ENCODE measurements around the gene RANBP17. TPM values are rescaled to one million over a fixed set of nuclear protein-coding genes. Genes with fewer than 3 reads are reported as not detected.

RANBP17 gene
- total and polyA plus RNA-seq, 4 donors: 18.3 to 95.4 (median 31.6) TPM

- Histone ChIP-seq H3K27ac (ENCODE audit: low read depth, low read length) (no peak overlapping the region), H3K4me3 (ENCODE audit: low read depth, low read length) (peak overlapping the region; percentile 39)
- WGBS (ENCODE audit: insufficient coverage): 3% methylated on average over 25 of the region's 31 CpGs
Measured at GRCh38 chr5:171336521-171337209, 474.8 kb downstream of the RANBP17 start.

GRCh38 chr5:171337210-171337569, 475.4 kb downstream of the RANBP17 start:
- 34% methylated on average over 7 of the region's 11 CpGs for WGBS (ENCODE audit: insufficient coverage)
- peak in 1 of 6 donors; percentile 27 for DNase-seq (ENCODE audit: low read depth in 4 of 6, low spot score in 6 of 6)
- Histone ChIP-seq H3K27ac (ENCODE audit: low read depth, low read length) (no peak overlapping the region), H3K9me3 (ENCODE audit: control insufficient read depth, insufficient read depth, low read length) (no peaks in the 10 kb centered on the region), H3K4me3 (ENCODE audit: low read depth, low read length) (peak overlapping the region; percentile 39), H3K27me3 (ENCODE audit: control insufficient read depth, insufficient read depth, low read length) (peaks cover 24% of the 10 kb centered on the region), H3K4me1 (ENCODE audit: control insufficient read depth, insufficient read depth, low read length) (peaks cover 11% of the 10 kb centered on the region), H3K36me3 (ENCODE audit: control insufficient read depth, insufficient read depth, low read length) (no peaks in the 10 kb centered on the region)

More at GRCh38 chr5:171336521-171337209, 474.8 kb downstream of the RANBP17 start:
- Histone ChIP-seq H3K27me3 (ENCODE audit: control insufficient read depth, insufficient read depth, low read length) (peaks cover 24% of the 10 kb centered on the region), H3K9me3 (ENCODE audit: control insufficient read depth, insufficient read depth, low read length) (no peaks in the 10 kb centered on the region), H3K4me1 (ENCODE audit: control insufficient read depth, insufficient read depth, low read length) (peaks cover 11% of the 10 kb centered on the region), H3K36me3 (ENCODE audit: control insufficient read depth, insufficient read depth, low read length) (no peaks in the 10 kb centered on the region)
- DNase-seq (ENCODE audit: low read depth in 4 of 6, low spot score in 6 of 6): peak in 3 of 6 donors; percentile 54 to 94 (median 84)

GRCh38 chr5:171340042-171340441, 478.2 kb downstream of the RANBP17 start:
- Histone ChIP-seq H3K27ac (ENCODE audit: low read depth, low read length) (no peak overlapping the region), H3K27me3 (ENCODE audit: control insufficient read depth, insufficient read depth, low read length) (peaks cover 24% of the 10 kb centered on the region), H3K36me3 (ENCODE audit: control insufficient read depth, insufficient read depth, low read length) (no peaks in the 10 kb centered on the region), H3K4me1 (ENCODE audit: control insufficient read depth, insufficient read depth, low read length) (peaks cover 11% of the 10 kb centered on the region), H3K9me3 (ENCODE audit: control insufficient read depth, insufficient read depth, low read length) (no peaks in the 10 kb centered on the region), H3K4me3 (ENCODE audit: low read depth, low read length) (no peak overlapping the region)
- no peak for DNase-seq (ENCODE audit: low read depth in 4 of 6, low spot score in 6 of 6)

- H3K9me3 ChIP-seq (ENCODE audit: control insufficient read depth, insufficient read depth, low read length): no peaks in the 10 kb centered on the region
- no peaks in the 10 kb centered on the region for H3K36me3 ChIP-seq (ENCODE audit: control insufficient read depth, insufficient read depth, low read length)
- DNase-seq (ENCODE audit: low read depth in 4 of 6, low spot score in 6 of 6): no peak
- no CpG with 5 or more reads among the region's 6 CpGs for WGBS (ENCODE audit: insufficient coverage)
- H3K4me3 ChIP-seq (ENCODE audit: low read depth, low read length): no peak overlapping the region
- H3K4me1 ChIP-seq (ENCODE audit: control insufficient read depth, insufficient read depth, low read length): peaks cover 11% of the 10 kb centered on the region
- H3K27me3 ChIP-seq (ENCODE audit: control insufficient read depth, insufficient read depth, low read length): peaks cover 21% of the 10 kb centered on the region
- no peak overlapping the region for H3K27ac ChIP-seq (ENCODE audit: low read depth, low read length)
Measured at GRCh38 chr5:171340491-171340890, 478.7 kb downstream of the RANBP17 start.

DNA sequence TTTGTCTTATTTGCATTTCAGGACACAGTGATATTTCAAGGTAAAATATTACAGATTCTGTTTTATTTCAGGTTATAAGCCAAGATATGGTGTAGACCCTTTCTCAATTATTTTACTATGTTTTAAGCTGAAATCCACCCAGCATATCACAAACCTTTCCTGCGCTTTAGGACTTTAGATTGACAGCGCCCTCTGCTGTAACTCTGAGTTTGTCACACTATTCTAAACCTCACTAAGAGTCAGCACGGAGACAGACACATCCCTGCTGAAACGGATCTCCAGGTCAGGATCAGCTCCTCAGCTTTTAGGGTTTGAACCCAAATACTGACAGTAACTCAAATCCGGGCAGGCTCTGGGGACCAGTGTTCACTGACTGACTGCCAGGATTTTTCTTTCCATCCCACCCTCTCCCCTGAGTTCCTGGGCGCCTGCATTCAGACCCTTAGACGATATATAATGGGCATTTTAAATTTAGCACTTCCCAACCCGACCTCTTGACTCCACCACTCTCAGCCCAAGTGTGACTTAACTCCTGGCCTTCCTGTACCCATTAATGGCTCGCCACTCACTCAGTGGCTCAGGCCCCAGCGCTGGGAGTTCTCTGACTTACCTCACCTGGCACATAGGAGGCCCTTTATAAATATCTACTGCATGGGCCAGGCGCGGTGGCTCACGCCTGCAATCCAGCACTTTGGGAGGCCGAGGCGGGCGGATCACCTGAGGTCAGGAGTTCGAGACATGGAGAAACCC, 480.7 kb downstream of the RANBP17 start:
- 59% methylated on average over 17 of the region's 17 CpGs for WGBS (ENCODE audit: insufficient coverage)
- H3K27ac ChIP-seq (ENCODE audit: low read depth, low read length): no peak overlapping the region
- H3K9me3 ChIP-seq (ENCODE audit: control insufficient read depth, insufficient read depth, low read length): no peaks in the 10 kb centered on the region
- no peaks in the 10 kb centered on the region for H3K36me3 ChIP-seq (ENCODE audit: control insufficient read depth, insufficient read depth, low read length)
- no peak overlapping the region for H3K4me3 ChIP-seq (ENCODE audit: low read depth, low read length)
- no peaks in the 10 kb centered on the region for H3K4me1 ChIP-seq (ENCODE audit: control insufficient read depth, insufficient read depth, low read length)
- peaks cover 10% of the 10 kb centered on the region for H3K27me3 ChIP-seq (ENCODE audit: control insufficient read depth, insufficient read depth, low read length)
- DNase-seq (ENCODE audit: low read depth in 4 of 6, low spot score in 6 of 6): peak in 4 of 6 donors; percentile 62 to 94 (median 75)

DNA sequence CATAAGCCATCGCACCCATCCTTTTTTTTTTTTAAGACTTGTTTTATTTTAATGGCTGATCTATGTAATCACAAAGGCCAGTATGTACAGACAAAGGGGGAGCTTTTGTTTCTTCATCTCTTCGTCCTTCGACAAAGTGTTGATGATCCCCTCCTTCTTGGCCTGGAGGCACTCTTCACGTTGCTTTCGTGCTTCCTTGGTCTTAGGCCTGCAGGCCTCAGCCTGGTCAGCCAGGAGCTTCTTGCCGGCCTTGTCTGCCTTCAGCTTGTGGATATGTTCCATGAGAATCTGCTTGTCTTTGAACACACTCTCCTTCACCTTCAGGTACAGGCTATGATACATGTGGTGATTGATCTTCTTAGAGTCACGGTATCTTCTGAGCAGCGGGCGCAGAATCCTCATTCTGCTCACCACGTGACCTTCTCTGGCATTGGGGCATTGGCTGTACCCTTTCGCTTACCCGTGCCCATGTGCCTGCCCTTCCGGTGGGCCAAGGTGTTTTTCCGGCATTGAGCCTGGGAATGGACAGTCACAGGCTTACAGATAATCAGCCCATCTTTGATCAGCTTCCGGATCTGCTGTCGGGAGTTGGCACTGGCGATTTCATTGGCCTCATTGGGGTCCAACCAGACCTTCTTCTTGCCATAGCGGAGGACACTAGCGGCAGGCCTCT, 483.3 kb downstream of the RANBP17 start:
- H3K27ac ChIP-seq (ENCODE audit: low read depth, low read length): no peak overlapping the region
- H3K4me3 ChIP-seq (ENCODE audit: low read depth, low read length): no peak overlapping the region
- no peaks in the 10 kb centered on the region for H3K36me3 ChIP-seq (ENCODE audit: control insufficient read depth, insufficient read depth, low read length)
- H3K9me3 ChIP-seq (ENCODE audit: control insufficient read depth, insufficient read depth, low read length): no peaks in the 10 kb centered on the region
- peaks cover 2% of the 10 kb centered on the region for H3K27me3 ChIP-seq (ENCODE audit: control insufficient read depth, insufficient read depth, low read length)
- no peaks in the 10 kb centered on the region for H3K4me1 ChIP-seq (ENCODE audit: control insufficient read depth, insufficient read depth, low read length)
- WGBS (ENCODE audit: insufficient coverage): 94% methylated on average over 16 of the region's 19 CpGs
- DNase-seq (ENCODE audit: low read depth in 4 of 6, low spot score in 6 of 6): no peak

Small RNA genes within 50 kb of the gene (small RNA-seq; reads per million reads assigned to genes)
- gene AC091980.1 (ENCODE audit: low replicate concordance): not detected

Other genes with a start within 250 kb of the RANBP17 start
- gene GABRP, start 78.3 kb upstream of the RANBP17 start, total RNA-seq: under 1 TPM; 0.10 to 0.28 TPM
- gene GABRP, start 78.3 kb upstream of the RANBP17 start, polyA plus RNA-seq (ENCODE audit: insufficient read length in 2 of 2): under 1 TPM; 0.66 to 0.76 TPM